Smooth muscle cell of the brain vasculature (primary cell): ENCODE measurements around the gene FOXC2.

Source experiments
- DNase-seq: peaks from one replicate; pipeline ENCODE4 v3.0.0-alpha.2; 2012; ENCODE audit warnings: low read depth, low spot score

The FOXC2 gene

GRCh38 chr16:86556576-86556975 lies 10.1 kb upstream of the FOXC2 start:
- DNase-seq, result no peak

DNA sequence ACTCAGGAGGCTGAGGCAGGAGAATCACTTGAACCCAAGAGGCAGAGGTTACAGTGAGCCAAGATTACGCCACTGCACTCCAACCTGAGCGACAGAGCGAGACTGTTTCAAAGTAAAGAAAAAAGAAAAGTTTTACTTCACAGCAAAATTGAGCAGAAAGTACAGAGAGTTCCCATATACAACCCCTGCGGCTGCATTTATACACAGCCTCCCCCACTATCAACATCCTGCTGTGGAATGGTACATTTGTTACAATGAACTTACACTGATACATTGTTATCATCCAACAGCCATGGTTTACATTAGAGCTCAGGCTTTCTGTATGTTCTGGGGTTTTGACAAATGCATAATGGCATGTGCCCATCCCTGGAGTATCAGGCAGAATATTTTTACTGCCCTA lies 9.0 kb upstream of the FOXC2 start:
- no peak for DNase-seq

DNA sequence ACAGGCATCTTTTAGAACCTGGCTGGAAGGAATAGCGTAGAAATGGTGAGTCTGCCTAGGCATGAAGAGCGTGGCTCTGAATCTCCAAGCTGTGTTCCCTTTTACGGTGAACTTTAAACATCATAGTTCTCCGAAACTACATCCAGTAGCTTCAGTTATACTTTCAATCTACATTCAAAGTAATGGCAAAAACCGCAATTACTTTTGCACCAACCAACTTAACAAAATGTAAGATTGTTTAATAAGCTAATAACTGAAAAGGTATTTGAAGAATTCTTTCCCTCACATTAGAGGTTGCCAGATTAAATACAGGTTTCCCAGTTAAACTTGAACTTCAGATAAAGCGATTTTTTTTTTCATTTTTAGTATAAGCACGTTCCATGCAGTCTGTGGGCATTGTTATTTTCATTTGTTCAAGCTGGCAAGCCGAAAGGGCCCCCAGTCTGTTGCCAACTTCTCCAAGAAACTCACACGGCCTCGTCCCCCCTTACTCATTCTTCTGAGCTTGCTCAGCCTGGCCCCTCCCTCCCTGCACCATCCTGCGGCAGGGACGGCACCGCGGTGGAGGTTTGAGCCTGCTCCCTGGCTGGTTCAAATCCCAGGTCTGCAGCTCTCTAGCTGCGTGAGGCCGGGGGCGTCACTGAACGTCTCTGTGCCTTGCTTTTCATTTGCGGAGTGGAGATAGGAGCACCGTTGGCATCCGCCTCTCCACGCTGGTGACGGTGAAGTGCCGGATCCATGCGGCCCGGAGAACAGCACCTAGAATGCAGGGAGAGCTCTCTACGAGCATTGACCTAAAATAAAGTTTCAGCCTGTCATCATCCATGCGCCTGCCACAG lies 8.1 kb upstream of the FOXC2 start:
- DNase-seq, result no peak

GRCh38 chr16:86559802-86560305 lies 6.8 kb upstream of the FOXC2 start:
- DNase-seq, result no peak

DNA sequence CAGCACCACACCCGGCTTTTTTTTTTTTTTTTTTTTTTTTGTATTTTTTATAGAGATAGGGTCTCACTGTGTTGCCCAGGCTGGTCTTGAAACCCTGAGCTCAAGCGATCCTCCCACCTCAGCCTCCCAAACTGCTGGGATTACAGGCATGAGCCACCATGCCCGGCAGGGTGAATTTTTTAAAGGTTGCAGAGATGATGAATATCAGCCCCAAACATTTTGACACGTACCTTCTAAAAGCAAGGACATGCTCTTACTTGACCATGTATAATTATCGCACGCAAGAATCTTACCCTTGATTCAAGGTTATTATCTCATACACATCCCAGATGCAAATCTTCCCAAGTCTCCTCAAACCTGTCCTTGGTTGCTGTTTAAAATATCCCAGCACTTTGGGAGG lies 4.3 kb upstream of the FOXC2 start:
- DNase-seq, result no peak

GRCh38 chr16:86563469-86564345 lies 2.9 kb upstream of the FOXC2 start:
- DNase-seq, result peak; percentile 87

- DNase-seq, result no peak
Observed at GRCh38 chr16:86565181-86565631, 1.4 kb upstream of the FOXC2 start.

- no peak for DNase-seq
Observed at GRCh38 chr16:86565644-86566511, 751 bp upstream of the FOXC2 start.

DNA sequence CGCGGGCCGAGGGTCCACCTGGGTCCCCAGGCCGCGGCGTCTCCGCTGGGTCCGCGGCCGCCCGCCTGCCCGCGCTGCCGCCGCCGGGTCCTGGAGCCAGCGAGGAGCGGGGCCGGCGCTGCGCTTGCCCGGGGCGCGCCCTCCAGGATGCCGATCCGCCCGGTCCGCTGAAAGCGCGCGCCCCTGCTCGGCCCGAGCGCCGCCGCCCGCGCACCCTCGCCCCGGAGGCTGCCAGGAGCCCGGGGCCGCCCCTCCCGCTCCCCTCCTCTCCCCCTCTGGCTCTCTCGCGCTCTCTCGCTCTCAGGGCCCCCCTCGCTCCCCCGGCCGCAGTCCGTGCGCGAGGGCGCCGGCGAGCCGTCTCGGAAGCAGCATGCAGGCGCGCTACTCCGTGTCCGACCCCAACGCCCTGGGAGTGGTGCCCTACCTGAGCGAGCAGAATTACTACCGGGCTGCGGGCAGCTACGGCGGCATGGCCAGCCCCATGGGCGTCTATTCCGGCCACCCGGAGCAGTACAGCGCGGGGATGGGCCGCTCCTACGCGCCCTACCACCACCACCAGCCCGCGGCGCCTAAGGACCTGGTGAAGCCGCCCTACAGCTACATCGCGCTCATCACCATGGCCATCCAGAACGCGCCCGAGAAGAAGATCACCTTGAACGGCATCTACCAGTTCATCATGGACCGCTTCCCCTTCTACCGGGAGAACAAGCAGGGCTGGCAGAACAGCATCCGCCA lies 504 bp downstream of the FOXC2 start:
- DNase-seq, result no peak

GRCh38 chr16:86567701-86568581 lies 1.3 kb downstream of the FOXC2 start:
- DNase-seq, result no peak

DNA sequence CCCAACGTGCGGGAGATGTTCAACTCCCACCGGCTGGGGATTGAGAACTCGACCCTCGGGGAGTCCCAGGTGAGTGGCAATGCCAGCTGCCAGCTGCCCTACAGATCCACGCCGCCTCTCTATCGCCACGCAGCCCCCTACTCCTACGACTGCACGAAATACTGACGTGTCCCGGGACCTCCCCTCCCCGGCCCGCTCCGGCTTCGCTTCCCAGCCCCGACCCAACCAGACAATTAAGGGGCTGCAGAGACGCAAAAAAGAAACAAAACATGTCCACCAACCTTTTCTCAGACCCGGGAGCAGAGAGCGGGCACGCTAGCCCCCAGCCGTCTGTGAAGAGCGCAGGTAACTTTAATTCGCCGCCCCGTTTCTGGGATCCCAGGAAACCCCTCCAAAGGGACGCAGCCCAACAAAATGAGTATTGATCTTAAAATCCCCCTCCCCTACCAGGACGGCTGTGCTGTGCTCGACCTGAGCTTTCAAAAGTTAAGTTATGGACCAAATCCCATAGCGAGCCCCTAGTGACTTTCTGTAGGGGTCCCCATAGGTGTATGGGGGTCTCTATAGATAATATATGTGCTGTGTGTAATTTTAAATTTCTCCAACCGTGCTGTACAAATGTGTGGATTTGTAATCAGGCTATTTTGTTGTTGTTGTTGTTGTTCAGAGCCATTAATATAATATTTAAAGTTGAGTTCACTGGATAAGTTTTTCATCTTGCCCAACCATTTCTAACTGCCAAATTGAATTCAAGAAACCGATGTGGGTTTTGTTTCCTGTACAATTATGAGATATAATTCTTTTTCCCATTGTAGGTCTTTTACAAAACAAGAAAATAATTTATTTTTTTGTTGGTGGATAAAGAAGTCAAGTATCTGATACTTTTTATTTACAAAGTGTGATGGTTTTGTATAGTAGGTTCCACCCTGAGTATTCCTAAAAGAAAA lies 2.3 kb downstream of the FOXC2 start:
- DNase-seq, result no peak

DNA sequence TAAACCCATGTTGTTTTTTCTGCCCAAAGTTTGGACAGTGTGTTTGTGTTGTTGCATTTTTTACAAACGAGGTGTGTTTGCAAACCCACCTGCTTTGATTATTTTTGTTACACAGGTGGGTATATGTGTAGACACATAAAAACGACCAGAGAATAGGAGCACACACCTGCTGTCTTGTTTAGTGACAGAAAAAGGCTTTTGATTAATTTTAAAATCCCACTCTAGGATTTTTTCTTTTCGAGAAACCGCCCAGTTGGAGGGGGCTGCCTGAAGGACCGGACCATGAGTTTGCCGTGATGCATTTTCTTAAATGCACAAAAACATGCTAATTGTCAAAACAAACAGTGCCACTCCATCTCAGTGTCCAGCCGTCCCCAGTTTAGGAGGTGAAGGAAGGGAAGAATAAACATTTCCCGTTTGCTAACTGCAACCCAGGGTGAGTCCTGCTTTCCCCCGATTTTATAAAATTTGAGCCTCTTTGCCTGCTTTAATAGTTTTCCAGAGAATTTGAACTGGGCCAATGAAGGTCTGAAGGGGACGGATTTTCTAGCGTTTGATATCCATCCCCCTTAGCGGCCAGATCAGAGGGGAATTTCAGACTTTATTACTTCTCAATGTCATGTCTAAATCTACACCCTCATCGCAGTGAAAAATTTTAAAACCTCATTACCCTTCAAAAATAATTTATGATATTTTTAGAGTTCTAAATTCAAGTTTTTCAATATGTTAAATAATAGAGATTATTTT lies 3.2 kb downstream of the FOXC2 start:
- no peak for DNase-seq

DNA sequence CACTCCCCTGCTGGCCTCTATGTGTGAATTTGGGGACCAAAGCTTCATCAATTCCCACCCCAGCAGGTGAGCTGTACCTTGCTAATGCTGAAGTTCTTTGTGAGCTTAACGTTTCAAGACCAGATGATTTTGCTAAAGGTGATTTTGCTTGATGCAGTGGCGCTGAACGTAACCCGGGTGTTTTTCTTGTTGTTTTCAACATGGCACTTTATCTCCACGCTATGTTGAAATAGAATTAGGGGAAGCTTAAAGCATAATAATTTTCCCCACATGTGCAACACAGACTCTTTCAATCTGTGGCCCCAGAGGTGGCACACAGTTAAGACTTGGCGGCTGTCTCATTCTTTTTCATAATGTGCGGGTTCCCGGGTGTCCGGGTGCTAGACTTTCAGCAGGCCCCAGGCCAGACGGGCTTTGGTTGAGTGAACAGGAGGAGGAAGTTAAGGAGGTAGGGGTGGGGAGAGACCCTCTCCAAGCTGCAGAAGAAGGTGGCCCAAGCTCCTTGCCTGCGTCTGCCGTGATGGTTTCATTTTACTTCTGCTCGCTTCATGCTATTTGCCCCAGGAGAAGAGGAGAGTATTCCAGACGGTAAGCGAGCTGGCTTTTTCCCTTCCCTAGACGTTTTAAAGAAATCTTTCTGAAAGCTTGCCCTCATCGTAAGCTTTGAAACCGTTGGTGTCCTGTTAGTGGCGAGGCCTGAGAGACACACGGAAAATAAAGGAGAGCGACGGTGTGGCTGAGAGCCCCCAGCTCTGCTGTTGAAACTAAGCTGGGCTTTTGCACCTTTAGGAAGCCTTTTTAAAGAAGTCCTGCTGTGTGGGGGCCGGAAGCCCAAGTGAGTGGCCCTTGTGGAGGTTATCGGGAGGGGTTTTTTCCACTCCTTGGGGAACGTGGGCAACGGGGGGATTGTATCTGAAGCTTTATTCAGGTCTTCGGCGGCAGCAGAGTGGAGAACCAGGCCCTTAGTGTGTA lies 4.2 kb downstream of the FOXC2 start:
- no peak for DNase-seq

DNA sequence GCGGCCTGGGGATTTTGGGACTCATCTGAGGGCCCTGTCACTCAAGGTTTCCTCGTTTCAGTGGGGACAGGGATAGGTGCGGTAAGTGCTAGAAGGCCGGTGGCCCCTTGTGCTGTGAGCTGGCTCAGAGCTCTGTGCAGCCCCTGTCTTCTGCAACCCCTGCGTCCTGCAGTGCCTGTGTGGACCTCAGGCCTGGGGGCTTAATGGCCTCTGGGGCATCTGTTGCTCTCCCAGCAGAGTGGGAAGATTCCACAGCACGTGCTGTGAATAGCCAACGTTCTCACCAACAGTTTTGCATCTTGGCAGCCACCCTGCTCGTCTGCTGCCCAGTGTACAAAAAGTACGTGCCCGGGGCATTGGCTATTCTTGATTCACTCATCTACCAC lies 4.9 kb downstream of the FOXC2 start:
- no peak for DNase-seq

DNA sequence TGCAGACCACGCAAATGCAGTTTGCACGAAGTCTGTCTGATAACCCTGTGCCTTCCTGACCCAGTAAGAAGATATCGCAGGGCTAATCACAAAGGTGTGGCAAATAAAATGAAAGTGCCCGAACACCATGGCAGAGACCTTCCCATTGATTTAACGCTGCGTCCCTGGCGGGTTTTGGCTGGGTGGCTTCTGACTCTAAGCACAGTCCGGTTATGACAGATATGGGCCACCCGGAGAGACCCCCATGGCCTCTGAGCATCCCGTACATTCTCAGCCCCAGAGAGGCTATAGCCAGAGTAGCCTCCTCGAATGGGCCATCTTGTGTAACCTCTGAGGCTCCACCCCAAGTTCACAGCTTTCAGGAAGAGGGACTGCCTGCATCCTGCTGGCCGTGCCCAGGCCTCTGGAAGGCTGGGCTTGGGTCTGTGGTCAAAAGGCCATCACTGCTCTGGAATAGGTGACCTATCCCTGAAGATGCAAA lies 5.5 kb downstream of the FOXC2 start:
- DNase-seq, result no peak

- no peak for DNase-seq
Observed at GRCh38 chr16:86572606-86573005, 6.0 kb downstream of the FOXC2 start.

- DNase-seq, result no peak
Observed at GRCh38 chr16:86573215-86573614, 6.6 kb downstream of the FOXC2 start.
